Measurements from ENCODE around the gene ZCCHC12. TPM values are rescaled to one million over a fixed set of nuclear protein-coding genes. Genes with fewer than 3 reads are reported as not detected.

The ZCCHC12 gene
- total RNA-seq, 1 experiment from 2014 or later = 2.6 TPM

DNA sequence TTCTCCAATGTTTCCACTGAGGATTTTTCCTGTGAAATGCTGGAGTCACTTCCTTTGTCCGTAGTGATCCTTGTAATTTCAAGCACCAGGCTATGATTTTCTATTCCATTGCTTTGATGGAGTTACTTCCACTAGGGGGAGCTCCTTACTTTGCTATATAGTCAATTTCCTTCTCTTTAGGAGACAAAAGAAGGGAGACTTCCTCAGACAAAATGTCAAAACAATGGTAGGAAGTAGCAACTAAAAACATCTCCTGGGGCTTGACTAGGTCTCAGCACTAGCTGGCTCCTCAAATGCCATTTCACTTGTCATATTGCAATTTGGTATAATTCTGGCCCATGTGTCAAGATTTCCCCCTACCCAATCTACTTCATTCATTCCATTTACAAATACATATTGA is 24.1 kb downstream of the ZCCHC12 start:
- H3K56ac ChIP-seq (ENCODE audit: insufficient read length, low read depth, low read length) = no peak overlapping the region
- H3K27me3 ChIP-seq (ENCODE audit: insufficient read depth, low read length) = no peaks in the 10 kb centered on the region
- no peaks in the 10 kb centered on the region for H4K20me1 ChIP-seq (ENCODE audit: control insufficient read depth, insufficient read depth, insufficient read length)
- no peaks in the 10 kb centered on the region; a peak in 2 of 7 replicates for H3K36me3 Mint-ChIP-seq (ENCODE audit: insufficient read depth in 1 of 3, low read depth in 3 of 3)
- H3K4me2 ChIP-seq (ENCODE audit: insufficient read depth, insufficient read length, low read length) = no peak overlapping the region
- H3K9ac ChIP-seq (ENCODE audit: extremely low read depth, insufficient read length, low read length) = no peak overlapping the region
- H3K23ac ChIP-seq (ENCODE audit: insufficient read length, low read depth, low read length) = no peak overlapping the region
- no peak overlapping the region for H4K8ac ChIP-seq (replicated peaks; ENCODE audit: insufficient read length, low read depth, low read length)
- no peaks in the 10 kb centered on the region for H3K23me2 ChIP-seq (ENCODE audit: insufficient read length, low read depth, low read length, poor library complexity, severe bottlenecking)
- no peak overlapping the region for H3K4ac ChIP-seq (ENCODE audit: low read depth, low read length)
- H3K79me2 ChIP-seq (ENCODE audit: insufficient read depth, low read length) = no peaks in the 10 kb centered on the region
- H2BK20ac ChIP-seq (ENCODE audit: low read depth, low read length, poor library complexity, severe bottlenecking) = no peak overlapping the region
- H2BK12ac ChIP-seq (ENCODE audit: insufficient read length, low read depth, low read length) = no peak overlapping the region
- H2AFZ ChIP-seq (ENCODE audit: low read length) = no peak overlapping the region
- H2BK5ac ChIP-seq (ENCODE audit: insufficient read length, low read length) = no peak overlapping the region
- no peak overlapping the region for H3K4me3 Mint-ChIP-seq
- no peaks in the 10 kb centered on the region for H3K4me1 ChIP-seq (ENCODE audit: insufficient read depth, low read length)
- H3K27me3 Mint-ChIP-seq (ENCODE audit: low read depth) = peaks cover 4% of the 10 kb centered on the region
- H3T11ph ChIP-seq (ENCODE audit: low read length) = no peak overlapping the region
- peaks cover 18 to 60% of the 10 kb centered on the region in 2 experiments; a peak in 4 of 5 replicates for H3K9me3 Mint-ChIP-seq
- H3K4me1 Mint-ChIP-seq = no peaks in the 10 kb centered on the region
- no peak for DNase-seq
- H4K5ac ChIP-seq (ENCODE audit: insufficient read length, low read depth, low read length) = no peak overlapping the region
- no peak overlapping the region for H3K18ac ChIP-seq (ENCODE audit: insufficient read length, low read depth, low read length)
- H3K27ac ChIP-seq (ENCODE audit: insufficient read length, low read depth, low read length) = no peak overlapping the region
- no peak overlapping the region for H2BK120ac ChIP-seq (ENCODE audit: low read depth, low read length, poor library complexity, severe bottlenecking)
- WGBS (ENCODE audit: extremely low coverage, insufficient read length, low lambda C conversion rate) = no CpG with 5 or more reads among the region's 1 CpG
- H3K79me1 ChIP-seq (ENCODE audit: insufficient read depth, low read depth, low read length, poor library complexity, severe bottlenecking) = no peaks in the 10 kb centered on the region
- no peak overlapping the region for H3K14ac ChIP-seq (ENCODE audit: insufficient read depth, low read length)
- H3K9me3 ChIP-seq (ENCODE audit: control insufficient read depth, low read depth, low read length) = peaks cover 13% of the 10 kb centered on the region
- H3K27ac Mint-ChIP-seq = no peak overlapping the region
- TF ChIP-seq, protein P1, sequence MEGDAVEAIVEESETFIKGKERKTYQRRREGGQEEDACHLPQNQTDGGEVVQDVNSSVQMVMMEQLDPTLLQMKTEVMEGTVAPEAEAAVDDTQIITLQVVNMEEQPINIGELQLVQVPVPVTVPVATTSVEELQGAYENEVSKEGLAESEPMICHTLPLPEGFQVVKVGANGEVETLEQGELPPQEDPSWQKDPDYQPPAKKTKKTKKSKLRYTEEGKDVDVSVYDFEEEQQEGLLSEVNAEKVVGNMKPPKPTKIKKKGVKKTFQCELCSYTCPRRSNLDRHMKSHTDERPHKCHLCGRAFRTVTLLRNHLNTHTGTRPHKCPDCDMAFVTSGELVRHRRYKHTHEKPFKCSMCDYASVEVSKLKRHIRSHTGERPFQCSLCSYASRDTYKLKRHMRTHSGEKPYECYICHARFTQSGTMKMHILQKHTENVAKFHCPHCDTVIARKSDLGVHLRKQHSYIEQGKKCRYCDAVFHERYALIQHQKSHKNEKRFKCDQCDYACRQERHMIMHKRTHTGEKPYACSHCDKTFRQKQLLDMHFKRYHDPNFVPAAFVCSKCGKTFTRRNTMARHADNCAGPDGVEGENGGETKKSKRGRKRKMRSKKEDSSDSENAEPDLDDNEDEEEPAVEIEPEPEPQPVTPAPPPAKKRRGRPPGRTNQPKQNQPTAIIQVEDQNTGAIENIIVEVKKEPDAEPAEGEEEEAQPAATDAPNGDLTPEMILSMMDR (conservative IDR thresholded peaks at IDR 0.05) = peak; percentile 73
- H2AK5ac ChIP-seq (ENCODE audit: insufficient read length, low read length) = no peak overlapping the region
- H4K91ac ChIP-seq (ENCODE audit: insufficient read length, low read depth, low read length) = no peak overlapping the region
- no peak overlapping the region for H2BK15ac ChIP-seq (ENCODE audit: low read depth, low read length)
